Measurements from ENCODE around the gene CFDP1.
A peak's percentile ranks its signal among the peaks of the same experiment; 100 is the strongest.
"Not testable (repeated sequence)": the region's sequence is repeated elsewhere in the genome, so short reads cannot be mapped to it uniquely, and the experiment has no call there.

Gene CFDP1

DNA sequence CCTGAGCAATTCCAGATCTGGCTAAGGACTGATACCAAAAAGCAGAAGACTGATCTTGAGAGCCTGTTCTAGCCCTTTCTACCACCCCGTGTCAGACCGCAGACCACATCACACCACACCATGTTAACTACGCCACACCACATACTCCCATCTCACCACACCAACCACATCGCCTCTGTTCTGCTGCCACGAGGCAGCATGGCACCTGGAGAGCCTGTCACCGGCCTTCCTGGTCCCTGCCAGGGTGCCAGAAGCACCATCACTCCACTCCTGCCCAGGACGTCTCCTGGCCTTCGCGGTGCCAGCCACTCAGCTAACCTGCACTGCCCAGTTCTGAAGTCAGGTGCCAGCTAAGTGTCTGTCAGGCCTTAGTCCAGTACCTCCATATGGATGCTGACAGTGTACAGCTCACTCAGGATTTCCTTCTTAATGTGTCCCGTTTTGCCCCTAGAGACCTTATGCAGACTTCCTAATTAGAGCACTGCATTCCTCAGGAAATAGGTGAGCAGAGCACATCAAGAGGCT is 144.6 kb downstream of the CFDP1 start:
- peak; percentile 70 to 75 for DNase-seq

DNA sequence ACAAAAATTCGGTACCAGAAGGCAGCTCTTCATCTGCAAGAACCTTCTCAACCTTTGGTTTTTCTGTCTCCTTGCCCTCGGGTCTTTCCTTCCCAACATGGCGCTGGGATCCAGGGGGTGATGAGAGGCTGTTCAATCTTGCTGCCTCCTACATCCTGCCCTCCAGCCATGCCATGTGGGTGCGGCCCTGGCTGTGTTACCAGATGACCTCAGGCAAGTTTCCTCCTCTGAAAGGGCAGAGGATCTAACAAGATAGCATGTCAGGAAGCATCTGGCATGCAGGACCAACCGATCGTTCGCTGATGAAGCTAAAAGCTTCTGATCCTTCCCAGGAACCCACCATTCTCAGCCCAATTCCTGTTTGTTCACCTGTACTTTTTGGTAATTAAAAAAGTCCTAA is 145.1 kb downstream of the CFDP1 start:
- no peak for DNase-seq

DNA sequence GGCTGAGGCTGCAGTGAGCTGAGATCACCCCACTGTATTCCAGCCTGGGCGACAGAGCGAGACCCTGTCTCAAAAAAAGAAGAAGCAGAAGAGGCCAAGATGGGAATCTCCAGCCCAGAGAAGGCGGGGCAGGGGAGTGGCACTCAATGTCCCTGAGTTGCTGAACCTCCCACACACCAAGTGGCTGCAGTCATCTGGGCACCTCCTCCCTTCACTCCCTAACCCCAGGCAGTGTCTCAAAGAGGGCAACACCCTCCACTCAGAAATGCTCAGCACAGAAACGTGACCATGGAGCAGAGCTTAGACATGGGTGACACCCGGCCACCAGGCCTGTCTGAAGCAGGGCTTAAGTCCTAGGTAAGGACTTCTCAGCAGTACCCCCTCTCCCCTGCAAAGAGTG is 145.6 kb downstream of the CFDP1 start:
- DNase-seq = no peak

DNA sequence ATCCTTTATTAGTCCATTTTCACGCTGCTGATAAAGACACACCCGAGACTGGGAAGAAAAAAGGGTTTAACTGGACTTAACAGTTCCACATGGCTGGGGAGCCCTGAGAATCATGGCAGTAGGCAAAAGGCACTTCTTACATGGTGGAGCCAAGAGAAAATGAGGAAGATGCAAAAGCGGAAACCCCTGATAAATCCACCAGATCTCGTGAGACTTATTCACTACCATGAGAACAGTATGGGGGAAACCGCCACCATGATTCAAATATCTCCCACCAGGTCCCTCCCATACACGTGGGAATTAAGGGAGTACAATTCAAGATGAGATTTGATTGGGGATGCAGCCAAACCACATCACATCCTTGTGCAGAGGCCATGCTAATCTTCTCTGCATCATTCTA is 146.9 kb downstream of the CFDP1 start:
- no peak for DNase-seq

DNA sequence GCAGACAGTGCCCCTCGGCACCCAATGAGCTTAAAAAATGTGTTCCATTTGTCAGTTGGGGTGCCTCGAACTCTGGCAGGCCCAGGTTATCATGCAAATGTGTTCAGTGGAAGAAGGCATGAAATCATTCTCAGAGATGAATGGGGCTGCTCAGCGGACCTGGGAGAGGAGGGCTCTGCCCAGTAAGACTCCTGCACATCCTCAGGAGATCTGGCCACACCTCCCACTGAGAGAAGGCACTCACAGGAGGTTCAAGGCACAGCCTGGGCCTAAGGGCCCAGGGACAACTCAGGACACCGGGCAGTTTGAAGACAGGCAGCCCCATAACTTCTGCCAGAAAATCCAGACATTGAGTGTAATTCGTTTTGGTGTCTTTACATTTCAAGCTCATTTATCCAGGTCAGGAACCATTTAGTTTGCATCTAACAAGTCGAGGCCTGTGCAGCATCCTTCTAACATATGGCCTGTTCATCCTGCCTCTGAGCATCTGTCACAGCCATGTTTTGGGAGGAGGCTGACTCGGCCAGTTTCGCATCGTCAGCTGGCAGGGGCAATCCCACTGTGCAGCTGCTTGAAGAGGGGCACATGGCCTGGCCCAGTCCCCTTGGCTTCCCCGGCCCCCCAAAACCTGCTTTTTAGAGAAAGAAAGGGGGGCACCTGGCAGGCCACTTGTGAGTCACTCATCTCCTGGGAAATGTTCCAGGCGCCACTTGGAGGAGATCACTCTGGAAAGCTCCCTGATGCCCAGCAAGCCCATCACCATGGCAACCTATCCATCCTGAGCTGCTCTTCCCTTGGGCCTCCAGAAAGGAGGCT is 150.6 kb downstream of the CFDP1 start:
- DNase-seq = no peak

DNA sequence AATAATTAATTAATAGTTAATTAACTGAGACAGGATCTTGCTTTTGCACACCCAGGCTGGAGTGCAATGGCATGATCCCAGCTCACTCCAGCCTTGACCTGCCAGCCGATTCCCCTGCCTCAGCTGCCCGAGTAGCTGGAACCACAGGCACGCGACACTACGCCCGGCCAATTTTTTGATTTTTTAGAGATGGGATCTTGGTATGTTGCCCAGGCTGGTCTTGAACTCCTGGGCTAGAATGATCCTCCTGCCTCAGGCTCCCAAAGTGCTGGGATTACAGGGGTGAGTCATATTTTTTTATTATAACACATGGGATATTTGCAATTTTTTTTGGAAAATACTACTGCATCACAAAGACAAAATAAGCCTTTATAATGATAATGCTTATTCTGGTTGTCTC is 151.5 kb downstream of the CFDP1 start:
- no peak for DNase-seq

DNA sequence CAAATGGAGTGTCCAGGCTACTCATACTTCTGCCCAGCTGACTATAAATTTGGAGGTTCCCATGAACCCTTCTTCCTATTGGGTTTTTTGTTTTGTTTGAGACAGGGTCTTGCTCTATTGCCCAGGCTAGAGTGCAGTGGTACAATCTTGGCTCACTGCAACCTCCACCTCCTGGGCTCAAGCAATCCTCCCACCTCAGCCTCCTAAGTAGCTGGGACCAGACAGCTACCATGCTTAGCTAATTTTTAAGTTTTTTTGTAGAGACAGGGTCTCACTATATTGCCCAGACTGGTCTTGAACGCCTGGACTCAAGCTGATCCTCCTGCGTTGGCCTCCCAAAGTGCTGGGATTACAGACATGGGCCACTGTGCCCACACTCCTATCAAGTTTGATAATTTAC is 152.3 kb downstream of the CFDP1 start:
- not testable (repeated sequence) for DNase-seq

DNA sequence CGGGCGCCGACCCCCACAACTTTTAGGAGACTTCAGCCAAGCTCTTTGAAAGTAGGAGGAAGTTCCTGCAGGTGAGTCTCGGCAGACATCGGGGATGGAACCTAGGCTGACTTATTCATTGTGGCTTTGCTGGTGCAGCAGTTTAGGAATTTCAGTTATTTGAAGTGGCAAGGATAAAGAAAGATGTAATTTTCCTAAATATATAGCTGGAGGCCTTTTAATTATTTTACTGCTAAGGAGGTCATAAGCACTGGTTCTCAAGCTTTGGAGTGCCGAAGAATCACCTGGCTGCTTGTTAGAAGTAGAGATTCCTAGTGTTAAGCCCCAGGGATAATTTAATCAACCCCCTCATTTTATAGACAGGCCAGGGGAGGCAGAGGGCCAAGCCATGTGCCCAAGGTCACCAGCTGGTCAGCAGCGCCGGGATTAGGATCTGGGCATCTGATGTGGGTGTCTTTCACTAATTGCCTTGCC is 152.9 kb downstream of the CFDP1 start:
- DNase-seq = no peak

DNA sequence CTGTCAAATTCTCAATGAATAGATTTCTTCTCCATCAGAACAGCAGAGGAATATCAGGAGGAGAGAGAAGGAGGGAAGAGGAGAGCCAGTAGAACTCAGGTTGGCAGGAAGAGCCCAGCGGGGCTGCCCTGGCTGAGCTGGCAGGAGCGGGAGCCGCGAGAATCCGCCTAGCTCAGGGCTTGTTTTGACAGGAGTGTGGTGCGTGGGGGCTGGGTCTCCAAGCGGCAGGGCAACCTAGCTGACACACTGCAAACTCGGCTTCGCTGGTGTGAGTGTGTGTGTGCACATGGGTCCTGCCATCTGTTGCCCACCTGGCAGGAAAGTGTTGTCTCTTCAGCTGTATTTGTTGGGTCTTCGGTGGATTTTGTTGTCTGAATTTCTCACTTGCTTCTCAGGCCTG is 154.0 kb downstream of the CFDP1 start:
- DNase-seq = no peak

DNA sequence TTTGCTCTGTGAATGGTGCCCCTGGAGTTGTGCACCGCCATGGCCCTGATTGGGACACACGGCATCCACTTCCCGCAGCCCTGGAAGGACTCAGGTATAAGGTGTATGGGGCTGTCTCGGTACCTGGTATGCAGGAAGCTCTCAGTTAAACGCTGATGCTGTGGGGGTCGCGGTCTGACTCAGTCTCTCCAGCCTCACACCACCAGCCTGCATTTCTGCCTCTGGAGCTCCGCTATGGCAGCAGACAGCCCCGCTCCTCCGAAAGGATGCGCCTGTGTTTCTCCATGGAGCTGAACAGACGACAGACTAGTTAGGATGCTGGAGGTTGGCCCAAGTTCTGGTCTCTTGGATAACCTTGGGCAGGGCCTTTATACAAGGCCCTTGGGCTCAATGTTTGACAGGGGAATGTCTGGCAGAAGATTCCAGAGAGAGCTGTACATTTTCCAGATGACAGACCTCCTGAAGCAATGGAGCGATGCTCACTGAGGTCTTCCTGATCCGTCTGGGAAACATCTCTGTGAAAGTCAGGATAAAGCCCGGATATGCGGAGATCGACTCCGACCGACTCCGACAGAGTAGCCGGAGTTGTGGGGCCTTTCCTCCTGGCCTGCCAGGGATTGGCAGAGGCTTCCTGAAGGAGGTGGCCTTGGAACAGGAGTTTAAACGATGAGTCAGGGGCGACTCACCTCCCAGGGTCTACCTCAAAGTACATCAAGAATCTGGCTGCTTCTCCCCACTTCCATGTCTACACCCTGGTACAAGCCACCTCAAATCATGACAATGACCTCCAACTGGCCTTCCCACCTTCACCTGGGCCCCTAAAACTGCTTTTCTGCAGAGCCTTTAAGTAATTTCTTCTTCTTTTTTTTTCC is 160.0 kb downstream of the CFDP1 start:
- DNase-seq = no peak

DNA sequence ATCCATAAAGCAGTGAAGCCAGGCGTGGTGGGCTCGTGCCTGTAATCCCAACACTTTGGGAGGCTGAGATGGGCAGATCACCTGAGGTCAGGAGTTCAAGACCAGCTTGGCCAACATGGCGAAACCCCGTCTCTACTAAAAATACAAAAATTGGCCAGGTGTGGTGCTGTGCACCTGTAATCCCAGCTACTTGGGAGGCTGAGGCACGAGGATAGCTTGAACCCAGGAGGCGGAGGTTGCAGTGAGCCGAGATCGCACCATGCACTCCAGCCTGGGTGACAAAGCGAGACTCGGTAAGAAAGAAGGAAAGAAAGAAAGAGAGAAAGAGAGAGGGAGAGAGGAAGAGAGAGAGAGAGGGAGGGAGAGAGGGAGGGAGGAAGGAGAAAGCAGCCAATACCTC is 160.7 kb downstream of the CFDP1 start:
- not testable (repeated sequence) for DNase-seq

DNA sequence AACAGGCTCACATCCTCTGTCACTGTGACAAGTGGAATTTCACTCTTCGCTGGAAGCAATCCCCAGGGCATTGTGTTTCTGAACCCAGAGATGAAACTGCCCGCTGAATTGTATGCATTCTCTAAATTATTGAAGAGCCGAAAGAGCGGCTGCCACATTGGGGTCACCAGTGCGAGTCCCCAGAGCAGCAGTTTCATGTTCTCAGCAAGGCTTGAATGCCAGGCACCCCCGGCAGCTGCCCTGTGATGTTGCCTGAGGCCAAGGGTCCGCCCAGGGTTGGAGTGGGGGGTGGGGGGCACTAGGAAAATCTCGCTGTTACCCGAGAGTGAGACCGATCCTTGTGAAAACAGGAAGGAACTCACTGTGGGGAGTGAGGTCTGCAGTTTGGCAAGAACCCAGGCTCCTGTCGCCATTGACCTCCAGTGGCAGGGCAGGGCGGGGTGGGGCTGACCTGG is 161.2 kb downstream of the CFDP1 start:
- no peak for DNase-seq

DNA sequence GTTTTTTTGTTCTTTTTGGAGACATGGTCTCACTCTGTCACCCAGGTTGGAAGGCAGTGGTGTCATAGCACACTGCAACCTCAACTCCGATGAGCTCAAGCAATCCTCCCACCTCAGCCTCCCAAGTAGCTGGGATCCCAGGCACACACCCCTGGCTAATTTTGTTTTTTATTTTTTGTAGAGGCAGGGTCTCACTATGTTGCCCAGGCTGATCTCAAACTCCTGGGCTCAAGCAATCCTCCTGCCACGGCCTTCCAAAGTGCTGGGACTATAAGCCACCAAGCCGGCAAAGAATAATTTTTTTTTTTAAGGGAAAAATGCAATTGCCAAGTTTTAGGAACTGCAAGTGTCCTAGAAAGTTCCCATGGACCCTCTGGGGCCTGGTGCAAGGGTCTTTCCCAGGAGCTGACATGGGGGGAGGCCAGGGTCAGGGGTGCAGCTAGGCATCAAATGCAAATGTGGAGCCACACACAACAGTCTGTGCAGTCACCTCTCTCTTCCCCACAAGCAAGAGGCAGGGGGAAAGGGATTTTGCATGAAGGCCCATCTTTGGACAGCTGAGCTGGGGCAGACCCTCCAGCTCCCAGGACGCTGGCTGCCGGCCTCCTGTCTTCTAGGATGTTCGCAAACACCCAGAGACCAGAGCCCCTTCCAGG is 161.7 kb downstream of the CFDP1 start:
- no peak for DNase-seq

DNA sequence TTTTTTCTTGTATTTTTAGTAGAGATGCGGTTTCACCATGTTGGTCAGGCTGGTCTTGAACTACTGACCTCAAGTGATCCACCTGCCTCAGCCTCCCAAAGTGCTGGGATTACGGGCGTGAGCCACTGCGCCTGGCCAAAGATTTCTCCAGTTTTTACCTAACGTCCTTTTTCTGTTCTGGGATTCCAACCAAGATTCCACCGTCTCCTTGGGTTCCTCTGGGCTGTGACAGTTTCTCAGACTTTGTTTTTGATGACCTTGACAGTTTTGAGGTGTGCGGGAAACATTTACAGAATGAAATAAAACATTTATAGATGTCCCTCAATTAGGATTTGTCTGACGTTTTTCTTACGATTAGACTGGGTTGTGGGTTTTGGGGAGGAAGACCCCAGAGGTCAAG is 163.9 kb downstream of the CFDP1 start:
- DNase-seq = not testable (repeated sequence)

DNA sequence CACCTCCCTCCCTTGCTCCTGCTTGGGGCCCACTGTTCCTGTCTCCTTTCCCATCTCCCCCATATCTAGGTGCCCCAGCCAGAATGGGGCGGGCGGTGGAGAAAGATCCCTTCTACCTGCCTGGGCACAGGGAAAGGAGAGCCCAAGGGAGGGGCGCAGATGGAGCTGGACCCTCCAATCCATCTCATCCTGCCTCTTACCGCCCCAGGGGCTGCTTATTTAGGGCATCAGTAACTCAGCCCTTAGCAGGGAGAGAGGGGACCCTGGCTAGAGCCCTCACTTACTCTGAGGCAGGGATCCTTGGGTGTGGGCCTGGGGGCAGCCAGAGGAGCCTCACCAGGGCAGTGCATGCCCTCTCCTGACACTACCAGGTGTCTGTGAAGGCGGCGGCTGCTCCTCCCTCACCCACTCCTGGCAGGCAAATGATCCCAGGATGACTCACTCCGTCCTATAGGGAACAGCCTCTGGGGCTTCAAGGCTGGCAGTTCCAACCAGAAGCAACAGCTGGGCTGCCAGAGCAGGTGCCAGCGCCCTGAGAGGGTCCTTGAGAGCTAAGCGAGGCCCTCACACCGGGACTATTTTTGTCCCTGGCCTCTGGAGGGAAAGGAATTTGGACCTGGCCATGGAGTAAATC is 165.6 kb downstream of the CFDP1 start:
- no peak for DNase-seq

DNA sequence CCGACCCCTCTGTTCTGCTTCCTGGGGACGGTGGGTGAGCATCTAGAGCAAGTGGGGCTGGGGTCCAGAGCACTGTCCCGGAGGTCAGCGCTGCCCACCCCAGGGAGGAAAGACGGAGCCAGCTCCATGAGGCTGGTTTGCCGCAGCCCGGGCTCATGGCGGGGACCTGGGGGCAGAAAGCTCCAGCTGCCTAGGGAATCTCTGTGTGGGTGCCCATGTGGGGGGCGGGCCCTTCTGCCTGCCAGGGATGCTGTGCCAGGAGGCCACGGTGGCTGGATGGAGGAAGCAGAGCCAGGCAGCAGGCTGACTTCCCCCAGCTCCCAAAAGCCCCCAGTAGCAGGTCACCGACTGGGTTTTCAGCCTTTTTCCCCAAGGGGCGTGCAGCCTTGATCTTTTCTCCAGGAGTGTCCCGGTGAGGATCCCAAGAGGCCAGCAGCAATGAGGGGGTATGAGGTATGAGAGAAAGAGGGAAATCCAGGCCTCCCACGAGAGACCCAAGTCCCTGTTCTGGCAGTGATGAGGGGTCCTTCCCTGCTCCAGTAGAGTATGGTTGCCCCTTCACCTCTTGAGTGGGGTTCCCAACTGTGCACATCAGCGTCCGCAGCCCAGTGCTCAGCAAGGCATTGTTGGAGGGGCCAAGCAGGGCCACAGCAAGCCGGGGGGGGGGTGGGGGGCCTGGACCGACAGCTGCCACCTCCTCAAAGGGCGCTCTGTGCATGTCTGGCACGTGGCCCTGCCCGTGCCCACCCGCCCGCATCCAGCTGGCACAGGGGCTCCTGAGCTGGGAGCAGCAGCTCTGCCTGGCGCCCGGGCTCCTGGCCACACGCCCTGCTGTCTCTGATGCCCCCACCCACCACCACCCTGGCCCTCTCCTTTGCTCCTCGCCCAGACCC is 166.3 kb downstream of the CFDP1 start:
- DNase-seq = no peak

DNA sequence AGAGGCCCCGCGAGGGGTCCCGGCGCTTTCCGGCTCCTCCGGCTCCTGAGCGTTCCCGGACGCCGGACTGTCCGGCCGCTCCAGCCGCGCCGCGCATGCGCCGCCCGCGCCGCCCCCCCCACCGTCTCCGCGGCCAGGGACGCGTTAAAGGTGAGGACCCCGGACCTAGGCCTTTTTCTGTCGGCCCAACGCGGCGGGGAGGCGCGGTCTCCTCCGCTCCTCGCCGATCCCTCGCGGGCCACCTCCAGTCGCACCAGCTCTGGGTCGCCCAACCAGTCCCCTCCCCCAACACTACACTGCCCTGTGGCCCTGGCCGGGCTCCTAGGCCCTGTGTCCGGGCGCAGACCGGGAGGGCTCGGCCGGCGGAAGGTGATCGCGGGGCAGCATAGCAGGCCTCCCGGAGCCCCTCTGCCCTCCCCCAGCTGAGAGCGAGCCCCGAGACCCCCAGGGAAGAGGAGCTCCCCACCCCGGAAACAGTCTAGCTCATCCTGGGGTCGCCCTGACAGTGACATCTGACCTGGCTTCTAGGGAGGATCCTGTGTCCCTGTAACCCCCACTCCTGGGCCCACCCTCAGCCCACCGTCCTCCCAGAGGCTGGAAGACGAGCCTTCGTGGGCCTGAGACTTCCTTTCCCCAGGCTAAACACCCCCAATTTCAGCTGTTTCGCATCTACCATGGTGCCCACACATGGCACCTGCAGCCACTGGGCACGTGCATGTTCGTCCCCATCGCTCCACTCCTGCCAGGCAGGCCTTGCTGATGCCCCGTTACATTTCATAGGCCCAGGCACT is 167.2 kb downstream of the CFDP1 start:
- DNase-seq = peak in 1 of 2 experiments; percentile 52

DNA sequence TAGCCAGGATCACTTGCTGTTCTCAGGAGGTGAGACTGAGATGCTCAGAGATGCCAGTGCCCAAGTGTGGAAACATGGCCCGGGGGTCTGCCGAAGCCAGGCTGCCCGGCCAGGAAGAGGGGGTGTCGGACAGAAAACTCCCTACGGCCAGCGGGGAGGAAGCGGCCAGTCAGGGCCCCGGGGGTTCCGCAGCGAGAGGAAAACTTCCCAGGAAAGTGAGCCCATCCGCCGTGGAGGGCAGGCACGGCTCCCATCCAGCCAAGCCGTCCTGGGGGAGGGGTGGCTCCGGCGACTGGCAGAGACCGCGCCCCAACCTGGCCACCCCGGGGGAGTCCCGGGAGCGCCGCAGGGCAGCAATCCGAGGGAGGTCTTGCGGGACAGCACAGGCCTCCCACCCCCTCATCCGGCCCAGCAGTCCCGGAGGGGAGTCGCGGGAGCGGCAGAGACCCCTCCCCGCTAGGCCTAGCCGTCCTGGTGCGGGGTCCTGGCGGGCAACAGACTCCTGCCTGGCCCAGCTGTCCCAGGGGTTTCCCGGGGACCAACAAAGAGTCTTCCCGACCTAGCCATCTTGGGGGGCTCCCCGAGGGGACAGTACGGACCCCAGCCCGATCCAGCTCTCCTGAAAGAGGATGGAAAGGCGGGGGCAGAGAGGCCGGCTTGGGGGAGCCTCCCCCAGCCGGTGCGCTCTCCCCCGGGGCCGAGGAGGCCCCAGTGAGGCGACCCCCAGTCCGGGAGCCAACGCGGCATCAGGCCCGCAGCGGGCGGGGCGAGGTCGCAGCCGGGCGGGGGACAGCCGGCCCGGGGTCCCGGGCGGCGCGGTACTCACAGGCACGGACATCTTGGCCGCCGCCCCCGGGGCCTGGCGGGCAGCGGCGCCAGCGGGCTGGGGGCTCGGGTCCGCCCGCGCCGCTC is 168.0 kb downstream of the CFDP1 start:
- no peak for DNase-seq

DNA sequence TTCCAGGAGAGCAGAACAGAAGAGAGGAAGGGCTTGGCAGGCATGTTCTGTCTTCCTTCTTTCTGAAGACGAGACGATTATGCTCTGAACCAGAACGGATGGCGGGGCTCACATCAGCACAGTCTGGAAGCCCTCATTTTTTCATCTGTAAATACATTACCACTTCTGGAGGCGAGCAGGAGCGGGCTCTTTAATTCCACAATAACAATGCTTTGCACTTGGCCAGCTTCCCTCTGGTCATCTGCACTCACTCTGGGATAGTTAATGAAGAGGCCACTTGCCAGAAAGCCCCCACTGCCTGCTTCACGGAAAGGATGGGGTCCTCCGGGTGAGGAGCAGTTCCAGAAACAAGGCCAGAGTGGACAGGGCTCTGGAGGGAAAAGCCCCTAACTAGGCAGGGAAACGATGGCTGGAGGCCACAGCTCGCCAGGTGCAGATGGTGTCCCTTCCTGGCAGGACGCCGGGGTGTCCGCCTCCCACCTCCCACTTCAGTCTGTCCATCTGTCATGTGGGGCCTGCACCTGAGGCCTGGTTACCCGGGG is 168.8 kb downstream of the CFDP1 start:
- no peak for DNase-seq

All from activated T-cell treated with anti-CD3 and anti-CD28 coated beads, Interleukin-2, amount 50 U/mL, for 48 hours (primary cell).